Measurements from ENCODE around the gene MXI1.

GRCh38 chr10:110258542-110258941 lies 51.1 kb downstream of the MXI1 start:
- TF ChIP-seq EP300 (IDR thresholded peaks at IDR 0.05) (no peak), CTCF (IDR thresholded peaks at IDR 0.05) (no peak)

All from sigmoid colon (tissue), 4 donors.